HG02884 (cell line): ENCODE data around the gene PRKCQ.
"Not testable (repeated sequence)": the region's sequence is repeated elsewhere in the genome, so short reads cannot be mapped to it uniquely, and the experiment has no call there.

Experiments used
- ATAC-seq: cut with Tn5 transposase; IDR thresholded peaks from one replicate; pipeline ENCODE4 v1.9.1; 2021; ENCODE audit warnings: mild to moderate bottlenecking, moderate library complexity; ENCODE audit not compliant: unreplicated experiment

Gene PRKCQ

GRCh38 chr10:6494936-6495592, 85.0 kb downstream of the PRKCQ start:
- ATAC-seq, result no peak

- ATAC-seq, result no peak
Measured at GRCh38 chr10:6494442-6494819, 85.6 kb downstream of the PRKCQ start.

- no peak for ATAC-seq
Measured at GRCh38 chr10:6493521-6494441, 86.3 kb downstream of the PRKCQ start.

- ATAC-seq, result no peak
Measured at GRCh38 chr10:6492896-6493295, 87.2 kb downstream of the PRKCQ start.

GRCh38 chr10:6491841-6492609, 88.1 kb downstream of the PRKCQ start:
- no peak for ATAC-seq

- no peak for ATAC-seq
Measured at GRCh38 chr10:6490614-6491013, 89.5 kb downstream of the PRKCQ start.

- no peak for ATAC-seq
Measured at GRCh38 chr10:6487920-6488319, 92.2 kb downstream of the PRKCQ start.

- ATAC-seq, result no peak
Measured at GRCh38 chr10:6486309-6486708, 93.8 kb downstream of the PRKCQ start.

- no peak for ATAC-seq
Measured at GRCh38 chr10:6482737-6483357, 97.2 kb downstream of the PRKCQ start.

- no peak for ATAC-seq
Measured at GRCh38 chr10:6478722-6479121, 101.4 kb downstream of the PRKCQ start.

GRCh38 chr10:6476989-6477388, 103.1 kb downstream of the PRKCQ start:
- no peak for ATAC-seq

- no peak for ATAC-seq
Measured at GRCh38 chr10:6474871-6475270, 105.2 kb downstream of the PRKCQ start.

GRCh38 chr10:6473901-6474370, 106.1 kb downstream of the PRKCQ start:
- peak; percentile 77 for ATAC-seq

- ATAC-seq, result no peak
Measured at GRCh38 chr10:6473430-6473829, 106.6 kb downstream of the PRKCQ start.

GRCh38 chr10:6472710-6473005, 107.4 kb downstream of the PRKCQ start:
- ATAC-seq, result not testable (repeated sequence)

GRCh38 chr10:6470894-6471618, 109.0 kb downstream of the PRKCQ start:
- no peak for ATAC-seq

- no peak for ATAC-seq
Measured at GRCh38 chr10:6469661-6470060, 110.4 kb downstream of the PRKCQ start.

- no peak for ATAC-seq
Measured at GRCh38 chr10:6465854-6466601, 114.0 kb downstream of the PRKCQ start.

GRCh38 chr10:6465437-6465836, 114.6 kb downstream of the PRKCQ start:
- ATAC-seq, result no peak
